GM12878 (cell line): ENCODE data around the gene CCR8. TPM values are rescaled to one million over a fixed set of nuclear protein-coding genes. Genes with fewer than 3 reads are reported as not detected.
A peak's percentile ranks its signal among the peaks of the same experiment; 100 is the strongest.

Source experiments
- ATAC-seq: fragments of 200-7000 bp; cut with Tn5 transposase; 3 replicates; pipeline ENCODE4 v1.9.1; 2020; ENCODE audit warnings: mild to moderate bottlenecking, moderate library complexity
- BruUV-seq: library from RNA; stranded (reverse); fragments of 400-500 nt; replicated peaks from 2 replicates; lab custom pipeline; 2021; lab: Mats Ljungman, UMichigan
- CTCF ChIA-PET: fragments of 300-600 bp; sonication (Branson Sonifier 250); formaldehyde crosslinking; extraction: SDS; loops from one replicate; lab custom pipeline; 2021; ENCODE audit warnings: inconsistent platforms; lab: Yijun Ruan, JAX
- POLR2A ChIA-PET: fragments of 350-600 bp; formaldehyde crosslinking; extraction: SDS; loops from one replicate; lab custom pipeline; 2021; ENCODE audit warnings: inconsistent platforms; lab: Charles Lee
- RAD21 ChIA-PET: fragments of 300-600 bp; sonication (Branson Sonifier 250); formaldehyde crosslinking; loops from one replicate; lab custom pipeline; 2023; ENCODE audit warnings: antibody characterized with exemption; ENCODE audit not compliant: unreplicated experiment; lab: Charles Lee
- SMC1A ChIA-PET: fragments of 300-600 bp; sonication (Branson Sonifier 250); formaldehyde crosslinking; loops from one replicate; lab custom pipeline; 2023; ENCODE audit not compliant: unreplicated experiment, uncharacterized antibody; lab: Charles Lee
- DNase-seq: peaks from one replicate; pipeline ENCODE4 v3.0.0-alpha.2; 2011; ENCODE audit warnings: low read depth, low spot score
- FAIRE-seq: peaks from 3 replicates; lab custom pipeline; 2011; peaks lifted over from hg19 to GRCh38; lab: Jason Lieb, UNC
- H2AFZ ChIP-seq: 2 replicates; pipeline ENCODE4 v1.6.0; 2011; ENCODE audit warnings: low read depth, low read length, control low read depth; ENCODE audit not compliant: control insufficient read depth
- H3K27ac ChIP-seq: 2 replicates; pipeline ENCODE4 v1.5.1; 2011; ENCODE audit warnings: control low read depth; ENCODE audit not compliant: control insufficient read depth, insufficient read depth
- H3K27me3 ChIP-seq, 2 experiments: replicated peaks in 1 of 2; 2 replicates each; pipeline versions ENCODE4 v1.6.0 to v1.6.1; 2011; ENCODE audit warnings: low read length in 1 of 2; ENCODE audit not compliant: control insufficient read depth in 2 of 2, insufficient read depth in 2 of 2
- H3K36me3 ChIP-seq, 2 experiments: 2 replicates each; pipeline ENCODE4 v1.5.1; 2011; ENCODE audit warnings: low read length in 1 of 2; ENCODE audit not compliant: control insufficient read depth in 2 of 2, insufficient read depth in 2 of 2
- H3K4me1 ChIP-seq: 2 replicates; pipeline ENCODE4 v1.6.1; 2011; ENCODE audit warnings: mild to moderate bottlenecking, low read length, moderate library complexity, mixed read lengths; ENCODE audit not compliant: control insufficient read depth, insufficient read depth
- H3K4me2 ChIP-seq: 2 replicates; pipeline ENCODE4 v1.6.0; 2011; ENCODE audit warnings: control low read depth; ENCODE audit not compliant: control insufficient read depth, insufficient read depth
- H3K4me3 ChIP-seq: fragments of 200-600 bp; sonication (generic); 2 replicates; pipeline ENCODE4 v1.5.1; 2016
- H3K79me2 ChIP-seq: 2 replicates; pipeline ENCODE4 v1.6.0; 2011; ENCODE audit warnings: low read length; ENCODE audit not compliant: control insufficient read depth, insufficient read depth
- H3K9ac ChIP-seq: 2 replicates; pipeline ENCODE4 v1.8.0; 2011; ENCODE audit warnings: low read length, control low read depth, mixed read lengths; ENCODE audit not compliant: control insufficient read depth, insufficient read depth
- H3K9me3 ChIP-seq: replicated peaks from 3 replicates; pipeline ENCODE4 v1.5.1; 2011; ENCODE audit warnings: mild to moderate bottlenecking, low read length; ENCODE audit not compliant: control insufficient read depth, insufficient read depth
- H4K20me1 ChIP-seq: 2 replicates; pipeline ENCODE4 v1.6.0; 2011; ENCODE audit not compliant: control insufficient read depth, insufficient read depth
- DPF2 ChIP-seq: fragments of 450-650 bp; IDR thresholded peaks from 2 replicates; pipeline ENCODE4 v1.6.1; 2017; ENCODE audit warnings: mild to moderate bottlenecking
- ELK1 ChIP-seq: IDR thresholded peaks from 2 replicates; pipeline ENCODE4 v1.6.1; 2012; ENCODE audit warnings: low read depth, low read length, improper control_type of control experiment
- GABPA ChIP-seq: IDR thresholded peaks from 2 replicates; pipeline ENCODE4 v1.6.1; 2014; ENCODE audit warnings: antibody characterized with exemption, low read depth, mild to moderate bottlenecking, inconsistent platforms
- IRF5 ChIP-seq: fragments of 450-650 bp; IDR thresholded peaks from 2 replicates; pipeline ENCODE4 v1.6.1; 2017; ENCODE audit warnings: borderline replicate concordance
- POLR2AphosphoS5 ChIP-seq: IDR thresholded peaks from 2 replicates; pipeline ENCODE4 v1.6.1; 2011; ENCODE audit warnings: mild to moderate bottlenecking, low read length, inconsistent platforms
- RAD51 ChIP-seq: fragments of 450-650 bp; IDR thresholded peaks from 2 replicates; pipeline ENCODE4 v1.6.1; 2016; ENCODE audit warnings: moderate library complexity, mild to moderate bottlenecking, inconsistent platforms
- RUNX3 ChIP-seq: IDR thresholded peaks from 2 replicates; pipeline ENCODE4 v1.6.1; 2012; ENCODE audit warnings: low read length, inconsistent platforms
- SREBF1 ChIP-seq: IDR thresholded peaks from 2 replicates; pipeline ENCODE4 v1.6.1; 2012; ENCODE audit warnings: mild to moderate bottlenecking, low read length
- SRF ChIP-seq, 2 experiments: IDR thresholded peaks; 2 replicates each; pipeline ENCODE4 v1.6.1; 2011; ENCODE audit warnings: low read depth in 2 of 2, low read length in 2 of 2, mild to moderate bottlenecking in 1 of 2, moderate library complexity in 1 of 2
- TCF12 ChIP-seq: IDR thresholded peaks from 2 replicates; pipeline ENCODE4 v1.6.1; 2011; ENCODE audit warnings: low read depth, mild to moderate bottlenecking, low read length
- ZBTB11 ChIP-seq: fragments of 450-650 bp; formaldehyde crosslinking; IDR thresholded peaks from 2 replicates; pipeline ENCODE4 v1.5.0; 2022; ENCODE audit warnings: mild to moderate bottlenecking, missing genetic modification characterization
- ZNF24 ChIP-seq: fragments of 450-650 bp; IDR thresholded peaks from 2 replicates; pipeline ENCODE4 v1.6.1; 2017; ENCODE audit warnings: antibody characterized with exemption, mild to moderate bottlenecking
- WGBS: methylation state at CpG from one replicate; pipeline ENCODE4 v1.1.6; 2016; ENCODE audit warnings: low lambda C conversion rate; ENCODE audit not compliant: insufficient replicate concordance, insufficient coverage; ENCODE audit errors: missing lambda C conversion rate; 5-methylcytosine and 5-hydroxymethylcytosine counted together
- in situ Hi-C: fragments of 300-500 bp; cut with MboI; formaldehyde crosslinking; loops from 9 replicates; pipeline ENCODE4 v1.14.3; 2018; ENCODE audit warnings: mixed read lengths
- intact Hi-C: fragments of 100-400 bp; cut with micrococcal nuclease; formaldehyde crosslinking; loops from one replicate; pipeline ENCODE4 v1.14.2; 2022; ENCODE audit not compliant: unreplicated experiment
- polyA plus RNA-seq, 11 experiments: library from polyadenylated mRNA; depleted of rRNA in 4 of 11; unstranded in 6 of 11; stranded (reverse) in 5 of 11; fragments of >200 nt; fragmentation: Nextera tagmentation in 4 of 11; fragmentation: Illumina TruSeq in 1 of 11; extraction: Ambion mirVana in 4 of 11; extraction: Trizol in 1 of 11; gene quantifications; 1 replicate in 1 of 11; 2 replicates in 10 of 11; pipeline versions ENCODE4 v1.2.1 to v1.2.3, GENCODE V29; 2011 to 2016; ENCODE audit warnings: inconsistent platforms in 2 of 11, missing spikeins in 2 of 11, low read depth in 1 of 11
- total RNA-seq, 4 experiments: library from RNA; depleted of rRNA in 3 of 4; stranded (reverse); fragments of >200 nt in 3 of 4; fragmentation: Illumina TruSeq in 1 of 4; extraction: Trizol in 1 of 4; gene quantifications; 2 replicates each; pipeline versions ENCODE4 v1.2.1 to v1.2.3, GENCODE V29; 2013 to 2021

The CCR8 gene
- total and polyA plus RNA-seq, 10 of the 15 experiments (the other 5 are each of a cell fraction or from before 2014, with no cell fraction given): 5.2 to 28.8 (median 15.6) TPM

- H3K9ac ChIP-seq: no peak within 1 kb of the TSS
- no peak for TF ChIP-seq ELK1
- TF ChIP-seq RUNX3: no peak
- TF ChIP-seq ZBTB11: no peak
- TF ChIP-seq GABPA: no peak
- TF ChIP-seq TCF12: no peak
- TF ChIP-seq POLR2AphosphoS5: no peak
- no peak for TF ChIP-seq SRF (IDR thresholded peaks at IDR 0.05; ENCODE audit: low read depth in 2 of 2, low read length in 2 of 2)
- TF ChIP-seq RAD51: no peak
- no peak for TF ChIP-seq DPF2
- no peak for TF ChIP-seq SREBF1
- no peak for TF ChIP-seq IRF5
- TF ChIP-seq ZNF24: no peak
- peaks cover 0 to 3% of the 10 kb centered on the region in 2 experiments; a peak in 1 of 4 replicates for H3K27me3 ChIP-seq
- H3K4me3 ChIP-seq: no peak within 1 kb of the TSS
- POLR2A ChIA-PET: interaction anchor here (1.1 kb wide), 1 partner anchor 12 kb away, joined by 3 read pairs; no protein-coding TSS in a partner anchor
- no peaks in the 10 kb centered on the region for H4K20me1 ChIP-seq
- H3K27ac ChIP-seq: no peak within 1 kb of the TSS
- no peaks in the 10 kb centered on the region for H3K9me3 ChIP-seq
- intact Hi-C loops: loop anchor here (10.0 kb wide), 1 partner anchor 545 kb away; no protein-coding TSS in a partner anchor
- in situ Hi-C loops: loop anchor here (5.0 kb wide), 1 partner anchor 178 kb away; no protein-coding TSS in a partner anchor
- CTCF ChIA-PET: interaction anchor here (0.9 to 15.5 kb wide), 8 partner anchors 9 to 89 kb away, joined by 3 to 191 read pairs (median 4); partner anchors contain the start of gene XIRP1
- RAD21 ChIA-PET: interaction anchor here (0.8 to 4.3 kb wide), 5 partner anchors 8 to 89 kb away, joined by 3 to 19 read pairs (median 5); no protein-coding TSS in a partner anchor
- DNase-seq: no peak
- H2AFZ ChIP-seq: no peak within 1 kb of the TSS
- H3K4me2 ChIP-seq: no peak within 1 kb of the TSS
- BruUV-seq: no TSS peak
- no peak for FAIRE-seq
- SMC1A ChIA-PET: interaction anchor here (1.1 to 20.6 kb wide), 9 partner anchors 11 to 86 kb away, joined by 3 to 648 read pairs (median 4); partner anchors contain the start of gene XIRP1
- H3K36me3 ChIP-seq: no peaks in the 10 kb centered on the region
- ATAC-seq: peak; percentile 21; the same call in 1 of the 3 replicates
- WGBS: 35% methylated on average over 5 of the region's 5 CpGs
- H3K4me1 ChIP-seq: peaks cover 6% of the 10 kb centered on the region
- H3K79me2 ChIP-seq: no peaks in the 10 kb centered on the region
Observed at GRCh38 chr3:39279745-39280517, 49.6 kb upstream of the CCR8 start, which contains the start of gene CX3CR1. Gene CX3CR1, minus strand, starts transcription at chr3:39280036. Its CDS starts 13,527 bp downstream, at chr3:39266509.
